Ovary (tissue), 3 donors: ENCODE measurements around the gene MAGI1.

ENCODE experiments used
- CTCF ChIP-seq, 3 donors: fragments of 450-650 bp in 2 of 3; fragments of 200-600 bp in 1 of 3; IDR thresholded peaks; one replicate each; pipeline versions ENCODE4 v1.5.1 to v1.8.0; 2016 to 2022; ENCODE audit warnings: antibody characterized with exemption in 3 of 3, mild to moderate bottlenecking in 1 of 3
- EP300 ChIP-seq: sonication (generic); formaldehyde crosslinking; IDR thresholded peaks from one replicate; pipeline ENCODE4 v1.6.1; 2017; ENCODE audit warnings: antibody characterized with exemption
- donor health status: DM: no; HTN: no; CAD: no.

DNA sequence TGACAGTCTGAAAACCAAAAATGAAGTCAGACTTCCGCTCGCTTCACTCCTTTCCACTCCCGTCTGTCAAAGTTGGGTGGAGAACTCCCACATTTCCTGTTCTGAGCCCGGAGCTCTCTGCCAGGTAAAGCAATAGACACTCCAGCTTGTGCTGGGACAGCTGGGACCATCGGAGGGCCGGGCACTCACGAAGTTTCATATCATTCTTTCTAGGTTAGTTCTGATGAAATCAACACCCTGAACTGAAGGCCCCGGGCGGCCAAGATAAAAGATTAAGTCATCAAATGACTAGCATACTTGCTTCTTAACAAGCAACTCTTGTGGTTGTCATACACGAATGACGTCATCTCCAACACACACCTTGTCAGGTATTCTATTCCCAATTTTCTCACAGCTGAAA, 42.1 kb downstream of the MAGI1 start:
- TF ChIP-seq CTCF (IDR thresholded peaks at IDR 0.05) (no peak), EP300 (no peak)
